Loucy (cell line): ENCODE data around the gene CFAP251.

Experiments
- H2AFZ ChIP-seq: fragments of 200-600 bp; sonication (generic); 2 replicates; pipeline ENCODE4 v1.6.0; 2016; ENCODE audit warnings: antibody characterized with exemption, mild to moderate bottlenecking, low read length, moderate library complexity
- H3F3A ChIP-seq: fragments of 200-600 bp; 2 replicates; pipeline ENCODE4 v1.6.0; 2016; ENCODE audit warnings: antibody characterized with exemption, low read depth, mild to moderate bottlenecking
- H3K27me3 ChIP-seq: fragments of 200-600 bp; sonication (generic); 2 replicates; pipeline ENCODE4 v1.6.1; 2014; ENCODE audit warnings: low read length, mild to moderate bottlenecking; ENCODE audit not compliant: insufficient read depth, poor library complexity, severe bottlenecking
- H3K36me3 ChIP-seq: fragments of 200-600 bp; sonication (generic); 2 replicates; pipeline ENCODE4 v1.6.1; 2016; ENCODE audit warnings: low read length; ENCODE audit not compliant: insufficient read depth
- H3K4me1 ChIP-seq: fragments of 200-600 bp; sonication (generic); 2 replicates; pipeline ENCODE4 v1.5.1; 2014; ENCODE audit warnings: low read length, mild to moderate bottlenecking; ENCODE audit not compliant: insufficient read depth, poor library complexity, severe bottlenecking
- H3K4me2 ChIP-seq: fragments of 200-600 bp; sonication (generic); 2 replicates; pipeline ENCODE4 v1.6.0; 2014; ENCODE audit warnings: antibody characterized with exemption, low read length, low read depth, mild to moderate bottlenecking; ENCODE audit not compliant: poor library complexity, severe bottlenecking
- H3K4me3 ChIP-seq: fragments of 200-600 bp; sonication (generic); 2 replicates; pipeline ENCODE4 v1.5.1; 2014; ENCODE audit warnings: low read length, mild to moderate bottlenecking, mixed read lengths; ENCODE audit not compliant: poor library complexity, severe bottlenecking
- H3K79me2 ChIP-seq: fragments of 200-600 bp; sonication (generic); 2 replicates; pipeline ENCODE4 v1.6.1; 2014; ENCODE audit warnings: low read length; ENCODE audit not compliant: insufficient read depth
- H3K9ac ChIP-seq: fragments of 200-600 bp; sonication (generic); 2 replicates; pipeline ENCODE4 v1.6.0; 2014; ENCODE audit warnings: mild to moderate bottlenecking, low read depth, low read length, moderate library complexity; ENCODE audit not compliant: poor library complexity, severe bottlenecking
- H3K9me2 ChIP-seq: fragments of 200-600 bp; sonication (generic); replicated peaks from 2 replicates; pipeline ENCODE4 v1.6.1; 2016; ENCODE audit warnings: low read depth, low read length, mixed read lengths
- H3K9me3 ChIP-seq: fragments of 200-600 bp; sonication (generic); 2 replicates; pipeline ENCODE4 v1.6.1; 2014; ENCODE audit warnings: mild to moderate bottlenecking, antibody characterized with exemption, low read length, low read depth; ENCODE audit not compliant: insufficient read depth
- H4K20me1 ChIP-seq: fragments of 200-600 bp; sonication (generic); 2 replicates; pipeline ENCODE4 v1.6.0; 2014; ENCODE audit warnings: antibody characterized with exemption, low read length, mild to moderate bottlenecking; ENCODE audit not compliant: insufficient read depth, poor library complexity, severe bottlenecking
- EZH2phosphoT487 ChIP-seq: fragments of 200-600 bp; IDR thresholded peaks from 2 replicates; pipeline ENCODE4 v1.6.1; 2018; ENCODE audit warnings: antibody characterized with exemption, mild to moderate bottlenecking, moderate library complexity, borderline replicate concordance
- TF ChIP-seq, protein P1 (sequence below): fragments of 200-600 bp; sonication (generic); conservative IDR thresholded peaks from 2 replicates; pipeline ENCODE4 v1.5.1; 2014; ENCODE audit warnings: mild to moderate bottlenecking, antibody characterized with exemption, low read length

The CFAP251 gene

DNA sequence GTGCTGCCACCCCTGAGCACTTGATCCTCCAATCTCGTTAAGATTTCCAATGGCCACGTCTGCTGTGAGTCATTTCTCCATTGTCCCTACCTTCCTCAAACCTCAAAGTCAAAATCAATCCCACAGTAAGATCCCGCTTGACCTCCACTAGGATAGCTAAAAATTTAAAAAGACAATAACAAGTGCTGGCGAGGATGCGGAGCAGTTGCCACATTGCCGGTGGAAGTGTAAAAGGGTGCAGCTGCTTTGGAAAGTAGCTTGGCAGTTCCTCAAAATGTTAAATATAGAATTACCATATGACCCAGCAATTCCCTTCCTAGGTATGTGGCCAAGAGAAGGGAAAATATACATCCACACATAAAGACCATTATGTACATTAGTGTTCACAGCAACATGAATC is 93.8 kb downstream of the CFAP251 start:
- H4K20me1 ChIP-seq = no peaks in the 10 kb centered on the region
- no peaks in the 10 kb centered on the region for H3K9me3 ChIP-seq
- no peaks in the 10 kb centered on the region for H3K9me2 ChIP-seq
- H3K27me3 ChIP-seq = no peaks in the 10 kb centered on the region
- no peaks in the 10 kb centered on the region for H3K36me3 ChIP-seq
- H2AFZ ChIP-seq = no peak overlapping the region
- no peak overlapping the region for H3K9ac ChIP-seq
- H3K4me2 ChIP-seq = no peak overlapping the region
- no peaks in the 10 kb centered on the region for H3F3A ChIP-seq
- TF ChIP-seq, protein P1, sequence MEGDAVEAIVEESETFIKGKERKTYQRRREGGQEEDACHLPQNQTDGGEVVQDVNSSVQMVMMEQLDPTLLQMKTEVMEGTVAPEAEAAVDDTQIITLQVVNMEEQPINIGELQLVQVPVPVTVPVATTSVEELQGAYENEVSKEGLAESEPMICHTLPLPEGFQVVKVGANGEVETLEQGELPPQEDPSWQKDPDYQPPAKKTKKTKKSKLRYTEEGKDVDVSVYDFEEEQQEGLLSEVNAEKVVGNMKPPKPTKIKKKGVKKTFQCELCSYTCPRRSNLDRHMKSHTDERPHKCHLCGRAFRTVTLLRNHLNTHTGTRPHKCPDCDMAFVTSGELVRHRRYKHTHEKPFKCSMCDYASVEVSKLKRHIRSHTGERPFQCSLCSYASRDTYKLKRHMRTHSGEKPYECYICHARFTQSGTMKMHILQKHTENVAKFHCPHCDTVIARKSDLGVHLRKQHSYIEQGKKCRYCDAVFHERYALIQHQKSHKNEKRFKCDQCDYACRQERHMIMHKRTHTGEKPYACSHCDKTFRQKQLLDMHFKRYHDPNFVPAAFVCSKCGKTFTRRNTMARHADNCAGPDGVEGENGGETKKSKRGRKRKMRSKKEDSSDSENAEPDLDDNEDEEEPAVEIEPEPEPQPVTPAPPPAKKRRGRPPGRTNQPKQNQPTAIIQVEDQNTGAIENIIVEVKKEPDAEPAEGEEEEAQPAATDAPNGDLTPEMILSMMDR = no peak
- TF ChIP-seq EZH2phosphoT487 = no peak
- H3K79me2 ChIP-seq = no peaks in the 10 kb centered on the region
- no peak overlapping the region for H3K4me3 ChIP-seq
- peaks cover 14% of the 10 kb centered on the region for H3K4me1 ChIP-seq

DNA sequence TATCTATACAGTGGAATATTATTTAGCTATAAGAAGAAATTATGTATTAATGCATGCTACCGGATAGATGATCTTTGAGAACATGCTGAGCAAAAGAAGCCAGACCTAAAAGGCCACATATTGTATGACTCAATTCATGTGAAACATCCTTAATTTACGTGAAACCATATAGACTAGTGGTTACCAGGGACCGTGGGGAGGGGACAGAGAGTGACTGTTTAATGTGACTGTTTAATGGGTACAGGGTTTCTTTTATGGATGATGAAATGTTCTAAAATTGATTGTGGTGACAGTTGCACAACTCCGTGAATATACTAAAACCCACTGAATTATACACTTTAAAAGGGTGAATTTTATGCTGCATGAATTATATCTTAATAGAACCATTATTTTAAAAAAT is 94.7 kb downstream of the CFAP251 start:
- no peak overlapping the region for H3K4me2 ChIP-seq
- H3K27me3 ChIP-seq = no peaks in the 10 kb centered on the region
- no peak overlapping the region for H3K4me3 ChIP-seq
- no peaks in the 10 kb centered on the region for H3K9me3 ChIP-seq
- H3K36me3 ChIP-seq = no peaks in the 10 kb centered on the region
- H3F3A ChIP-seq = no peaks in the 10 kb centered on the region
- H3K4me1 ChIP-seq = peaks cover 14% of the 10 kb centered on the region
- no peak overlapping the region for H2AFZ ChIP-seq
- TF ChIP-seq, protein P1 = no peak
- no peak for TF ChIP-seq EZH2phosphoT487
- no peaks in the 10 kb centered on the region for H4K20me1 ChIP-seq
- H3K79me2 ChIP-seq = no peaks in the 10 kb centered on the region
- no peak overlapping the region for H3K9ac ChIP-seq
- no peaks in the 10 kb centered on the region for H3K9me2 ChIP-seq

DNA sequence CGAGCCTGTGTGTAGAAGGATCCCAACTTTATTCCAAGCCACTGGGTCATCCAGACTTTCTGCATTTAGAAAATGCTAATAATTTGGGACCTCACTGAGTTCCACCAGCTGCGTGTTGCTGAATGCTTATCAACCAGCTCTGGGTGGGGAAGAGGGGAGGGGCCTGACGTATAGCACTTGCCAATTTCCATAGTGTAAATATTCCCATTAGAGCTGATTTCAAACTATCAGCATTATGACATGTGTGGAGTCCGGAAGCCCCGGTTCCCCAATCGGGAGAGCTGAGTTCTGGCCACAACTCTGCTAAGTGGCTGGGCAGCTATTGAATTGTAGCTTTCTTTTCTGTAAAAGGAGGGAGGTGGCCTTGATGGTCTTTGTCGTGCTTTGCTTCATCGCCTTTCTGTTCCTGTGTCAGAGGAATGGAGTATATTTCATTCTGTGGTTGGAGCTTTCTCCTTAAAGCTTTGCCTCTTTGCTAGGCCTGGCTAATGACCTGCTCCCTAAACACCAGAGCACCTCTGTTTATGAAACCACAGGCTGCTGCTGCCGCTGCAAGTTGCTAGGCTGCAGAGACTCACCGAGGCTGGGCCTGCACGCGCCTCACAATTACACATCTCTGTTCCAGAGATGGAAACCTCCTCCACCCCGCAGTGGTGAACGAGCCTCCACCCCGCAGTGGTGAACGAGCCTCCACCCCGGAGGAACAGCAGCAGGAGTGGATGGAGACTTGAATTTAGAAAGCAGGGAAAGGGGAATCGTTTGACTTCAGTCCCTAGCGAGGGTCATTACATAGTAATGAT is 95.6 kb downstream of the CFAP251 start:
- H3K4me2 ChIP-seq = peak overlapping the region; percentile 49
- TF ChIP-seq EZH2phosphoT487 = no peak
- TF ChIP-seq, protein P1 = no peak

More for the DNA sequence above, 95.6 kb downstream of the CFAP251 start:
- Histone ChIP-seq H3F3A (no peaks in the 10 kb centered on the region; the same call in 1 of the 2 replicates), H3K4me3 (no peak overlapping the region), H3K9me2 (no peaks in the 10 kb centered on the region), H3K36me3 (no peaks in the 10 kb centered on the region), H3K27me3 (no peaks in the 10 kb centered on the region), H4K20me1 (no peaks in the 10 kb centered on the region), H3K79me2 (no peaks in the 10 kb centered on the region), H3K4me1 (peaks cover 14% of the 10 kb centered on the region), H3K9ac (peak overlapping the region; percentile 29), H2AFZ (peak overlapping the region; percentile 70; the same call in 1 of the 2 replicates), H3K9me3 (no peaks in the 10 kb centered on the region)
